ENCODE data around the gene OR1Q1. TPM values are rescaled to one million over a fixed set of nuclear protein-coding genes. Genes with fewer than 3 reads are reported as not detected.

Gene OR1Q1
- total RNA-seq, 1 experiment from 2014 or later = not detected

DNA sequence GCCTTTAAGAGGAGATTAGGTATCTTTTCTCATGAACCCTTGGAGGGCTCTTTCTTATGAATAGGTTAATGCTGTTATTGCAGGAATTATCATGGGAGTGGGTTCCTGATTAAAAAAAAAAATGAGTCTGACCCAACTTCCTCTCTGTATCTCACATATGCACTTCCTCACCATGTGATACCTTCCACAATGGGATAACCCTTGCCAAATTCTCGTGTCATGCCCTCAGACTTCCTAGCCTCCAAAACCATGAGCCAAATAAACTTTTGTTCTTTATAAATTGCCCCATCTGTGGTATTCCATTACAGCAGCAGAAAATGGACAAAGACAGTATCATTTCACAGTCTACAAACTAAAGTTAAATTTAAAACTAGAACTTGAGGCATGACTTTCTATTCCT, 41.8 kb downstream of the OR1Q1 start:
- H2BK5ac ChIP-seq (ENCODE audit: insufficient read length, low read length) = no peak overlapping the region
- peaks cover 53% of the 10 kb centered on the region for H3K9me3 ChIP-seq (ENCODE audit: control insufficient read depth, low read depth, low read length)
- H3K23me2 ChIP-seq (ENCODE audit: insufficient read length, low read depth, low read length, poor library complexity, severe bottlenecking) = no peaks in the 10 kb centered on the region
- no peak overlapping the region for H2AK5ac ChIP-seq (ENCODE audit: insufficient read length, low read length)
- no peaks in the 10 kb centered on the region for H3K79me2 ChIP-seq (ENCODE audit: insufficient read depth, low read length)
- no peak overlapping the region for H3K9ac ChIP-seq (ENCODE audit: extremely low read depth, insufficient read length, low read length)
- H3K56ac ChIP-seq (ENCODE audit: insufficient read length, low read depth, low read length) = no peak overlapping the region
- H4K91ac ChIP-seq (ENCODE audit: insufficient read length, low read depth, low read length) = no peak overlapping the region
- no peak overlapping the region for H3K18ac ChIP-seq (ENCODE audit: insufficient read length, low read depth, low read length)
- H3K27ac Mint-ChIP-seq = no peak overlapping the region
- no peak overlapping the region for H2AFZ ChIP-seq (ENCODE audit: low read length)
- peaks cover 0 to 28% (median 3%) of the 10 kb centered on the region in 3 experiments; a peak in 2 of 7 replicates for H3K36me3 Mint-ChIP-seq (ENCODE audit: insufficient read depth in 1 of 3, low read depth in 3 of 3)
- no peaks in the 10 kb centered on the region for H4K20me1 ChIP-seq (ENCODE audit: control insufficient read depth, insufficient read depth, insufficient read length)
- no peak overlapping the region for H4K8ac ChIP-seq (replicated peaks; ENCODE audit: insufficient read length, low read depth, low read length)
- H3K4me1 Mint-ChIP-seq = no peaks in the 10 kb centered on the region
- H3K4me2 ChIP-seq (ENCODE audit: insufficient read depth, insufficient read length, low read length) = no peak overlapping the region
- DNase-seq = no peak
- H3K4me1 ChIP-seq (ENCODE audit: insufficient read depth, low read length) = no peaks in the 10 kb centered on the region
- no peak overlapping the region for H2BK12ac ChIP-seq (ENCODE audit: insufficient read length, low read depth, low read length)
- H3K27ac ChIP-seq (ENCODE audit: insufficient read length, low read depth, low read length) = no peak overlapping the region
- H3K14ac ChIP-seq (ENCODE audit: insufficient read depth, low read length) = no peak overlapping the region
- no peaks in the 10 kb centered on the region for H3K79me1 ChIP-seq (ENCODE audit: insufficient read depth, low read depth, low read length, poor library complexity, severe bottlenecking)
- H2BK20ac ChIP-seq (ENCODE audit: low read depth, low read length, poor library complexity, severe bottlenecking) = no peak overlapping the region
- no peak overlapping the region for H3K4me3 Mint-ChIP-seq
- no peaks in the 10 kb centered on the region; the same call in 1 of the 2 replicates for H3K27me3 Mint-ChIP-seq (ENCODE audit: low read depth)
- H3K9me3 Mint-ChIP-seq = peaks cover 78 to 81% of the 10 kb centered on the region in 2 experiments
- WGBS (ENCODE audit: extremely low coverage, insufficient read length, low lambda C conversion rate) = no CpG with 5 or more reads among the region's 1 CpG
- no peak overlapping the region for H2BK120ac ChIP-seq (ENCODE audit: low read depth, low read length, poor library complexity, severe bottlenecking)
- TF ChIP-seq, protein P1, sequence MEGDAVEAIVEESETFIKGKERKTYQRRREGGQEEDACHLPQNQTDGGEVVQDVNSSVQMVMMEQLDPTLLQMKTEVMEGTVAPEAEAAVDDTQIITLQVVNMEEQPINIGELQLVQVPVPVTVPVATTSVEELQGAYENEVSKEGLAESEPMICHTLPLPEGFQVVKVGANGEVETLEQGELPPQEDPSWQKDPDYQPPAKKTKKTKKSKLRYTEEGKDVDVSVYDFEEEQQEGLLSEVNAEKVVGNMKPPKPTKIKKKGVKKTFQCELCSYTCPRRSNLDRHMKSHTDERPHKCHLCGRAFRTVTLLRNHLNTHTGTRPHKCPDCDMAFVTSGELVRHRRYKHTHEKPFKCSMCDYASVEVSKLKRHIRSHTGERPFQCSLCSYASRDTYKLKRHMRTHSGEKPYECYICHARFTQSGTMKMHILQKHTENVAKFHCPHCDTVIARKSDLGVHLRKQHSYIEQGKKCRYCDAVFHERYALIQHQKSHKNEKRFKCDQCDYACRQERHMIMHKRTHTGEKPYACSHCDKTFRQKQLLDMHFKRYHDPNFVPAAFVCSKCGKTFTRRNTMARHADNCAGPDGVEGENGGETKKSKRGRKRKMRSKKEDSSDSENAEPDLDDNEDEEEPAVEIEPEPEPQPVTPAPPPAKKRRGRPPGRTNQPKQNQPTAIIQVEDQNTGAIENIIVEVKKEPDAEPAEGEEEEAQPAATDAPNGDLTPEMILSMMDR (conservative IDR thresholded peaks at IDR 0.05) = no peak
- no peak overlapping the region for H4K5ac ChIP-seq (ENCODE audit: insufficient read length, low read depth, low read length)
- H3K27me3 ChIP-seq (ENCODE audit: insufficient read depth, low read length) = no peaks in the 10 kb centered on the region
- H2BK15ac ChIP-seq (ENCODE audit: low read depth, low read length) = no peak overlapping the region
- H3T11ph ChIP-seq (ENCODE audit: low read length) = no peak overlapping the region
- H3K23ac ChIP-seq (ENCODE audit: insufficient read length, low read depth, low read length) = no peak overlapping the region
- H3K4ac ChIP-seq (ENCODE audit: low read depth, low read length) = no peak overlapping the region
